Dedifferentiated amniotic fluid mesenchymal stem cell (primary cell): ENCODE results near the gene CISD3.

Experiments
- DNase-seq: peaks from one replicate; pipeline ENCODE4 v3.0.0-alpha.2; 2016; ENCODE audit errors: extremely low spot score

CISD3 gene

DNA sequence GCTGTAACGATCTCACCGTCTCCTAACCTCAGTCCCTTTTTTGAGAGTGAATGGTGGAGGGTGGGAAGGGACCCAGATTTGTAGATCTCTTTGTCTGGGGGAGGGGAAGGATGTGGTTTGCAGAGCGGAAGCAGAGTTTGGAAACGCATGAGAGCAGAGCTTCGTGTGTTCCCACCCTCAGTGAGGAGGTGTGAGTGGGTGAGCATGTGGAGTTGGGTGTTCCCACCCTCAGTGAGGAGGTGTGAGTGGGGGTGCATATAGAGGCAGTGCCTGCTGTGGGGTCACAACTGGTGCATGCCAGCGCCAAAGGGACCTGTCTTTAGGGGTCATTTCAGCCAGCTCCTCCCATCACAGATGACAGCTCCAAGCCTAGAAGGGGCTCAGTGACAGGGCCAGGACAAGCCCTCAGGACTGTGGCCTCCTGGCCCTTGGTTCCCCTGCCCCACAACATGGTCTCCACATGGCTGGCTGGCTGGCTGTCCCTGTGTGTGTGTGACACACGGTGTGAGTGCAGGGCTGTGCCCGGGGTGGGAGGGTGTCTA is 1.8 kb upstream of the CISD3 start:
- no peak for DNase-seq

DNA sequence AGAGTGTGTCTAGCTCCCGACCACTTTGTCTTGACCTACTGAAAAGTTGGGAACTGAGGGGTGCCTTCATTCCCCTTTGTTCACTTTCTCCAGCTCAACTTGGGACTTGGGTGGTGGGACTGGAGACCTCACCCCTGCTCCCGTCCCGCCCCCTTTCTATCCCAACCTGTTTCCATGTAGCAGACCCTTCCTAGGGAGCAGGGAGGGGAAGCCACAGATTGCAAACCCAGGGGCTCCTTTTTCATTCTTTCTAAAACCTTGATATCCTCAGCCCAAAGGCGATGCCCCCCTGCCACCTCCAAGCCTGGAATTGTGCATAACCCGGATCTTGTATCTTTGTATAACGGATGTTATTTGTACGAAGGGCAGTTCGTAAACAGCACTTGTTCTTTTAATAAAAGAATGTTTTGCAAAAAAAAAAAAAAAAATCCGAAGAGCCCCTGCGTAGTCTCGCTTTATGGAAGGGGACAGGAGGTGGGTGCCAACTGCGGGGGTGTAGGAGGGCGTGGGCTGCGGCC is 714 bp upstream of the CISD3 start:
- no peak for DNase-seq

DNA sequence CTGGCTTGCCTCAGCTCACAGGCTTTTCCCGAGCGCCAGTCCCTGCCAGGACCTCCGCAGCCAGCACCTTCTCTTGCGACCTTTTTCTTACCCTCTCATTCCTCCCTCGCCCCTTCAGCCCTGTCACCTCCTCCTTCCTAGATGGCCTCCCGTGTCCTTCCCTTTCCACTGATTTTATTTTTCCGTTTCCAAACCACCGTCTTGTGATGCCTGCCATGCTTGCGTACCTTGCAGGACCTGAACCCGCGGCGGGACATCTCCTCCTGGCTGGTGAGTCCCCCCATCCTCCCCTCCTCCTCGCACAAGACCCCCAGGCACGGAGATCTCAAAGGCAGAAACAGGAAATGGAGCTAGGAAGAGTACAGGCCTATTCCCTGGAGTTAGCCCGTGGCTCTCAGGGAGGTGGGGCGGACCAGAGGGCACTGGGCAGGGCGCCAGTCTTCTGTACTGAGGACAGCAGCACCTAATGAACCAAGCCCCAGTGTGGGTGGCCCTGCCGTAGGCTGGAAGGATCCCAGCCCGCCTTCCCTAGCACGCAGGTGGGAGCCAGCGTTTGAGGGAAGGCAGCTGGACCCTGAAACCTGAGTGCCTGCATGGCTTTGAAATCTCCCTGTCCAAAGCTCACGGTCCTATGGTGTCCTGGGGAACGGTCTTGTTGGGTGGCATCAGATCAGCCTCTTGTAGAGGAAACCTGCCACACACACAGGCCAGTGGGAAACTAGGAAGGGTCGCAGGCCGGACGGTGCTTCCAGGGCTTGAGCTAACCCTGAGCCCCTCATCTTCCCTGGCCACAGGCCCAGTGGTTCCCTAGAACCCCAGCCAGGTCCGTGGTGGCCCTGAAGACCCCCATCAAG is 612 bp downstream of the CISD3 start:
- DNase-seq: no peak

DNA sequence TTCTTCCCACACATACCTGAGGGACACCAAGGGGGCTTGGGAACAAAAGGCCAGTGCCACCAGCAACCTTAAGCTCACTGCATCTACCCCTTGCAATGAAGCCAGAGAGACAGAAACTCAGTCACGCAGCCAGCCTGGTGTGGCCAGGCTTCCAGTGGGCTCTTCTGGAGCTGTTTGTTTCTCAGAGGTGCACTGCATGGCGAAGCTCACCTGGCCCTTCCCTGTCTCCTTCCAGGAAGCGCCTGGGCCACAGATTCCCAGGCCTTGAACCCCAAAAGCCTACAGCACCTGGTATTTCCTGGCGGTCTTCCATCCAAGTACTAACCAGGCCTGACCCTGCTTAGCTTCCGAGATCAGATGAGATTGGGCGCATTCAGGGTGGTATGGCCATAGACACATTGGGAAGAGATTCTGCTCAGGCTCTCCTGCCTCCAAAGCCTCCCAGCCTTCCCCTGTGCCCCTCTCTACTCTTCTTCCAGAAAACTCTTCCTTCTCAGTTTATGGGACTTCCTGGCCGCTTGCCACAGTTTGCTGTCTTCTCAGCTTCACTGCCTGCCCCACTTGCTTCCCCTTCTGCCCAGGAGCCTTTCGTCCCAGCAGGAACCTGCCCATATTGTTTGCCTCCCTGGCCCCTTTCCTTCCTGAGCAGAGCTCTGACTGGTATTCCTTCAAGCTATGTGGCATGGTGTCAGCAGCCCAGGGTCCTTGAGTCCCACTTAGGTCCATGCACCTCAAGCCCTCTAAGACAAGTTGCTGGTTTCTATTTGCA is 1.6 kb downstream of the CISD3 start:
- DNase-seq: no peak

DNA sequence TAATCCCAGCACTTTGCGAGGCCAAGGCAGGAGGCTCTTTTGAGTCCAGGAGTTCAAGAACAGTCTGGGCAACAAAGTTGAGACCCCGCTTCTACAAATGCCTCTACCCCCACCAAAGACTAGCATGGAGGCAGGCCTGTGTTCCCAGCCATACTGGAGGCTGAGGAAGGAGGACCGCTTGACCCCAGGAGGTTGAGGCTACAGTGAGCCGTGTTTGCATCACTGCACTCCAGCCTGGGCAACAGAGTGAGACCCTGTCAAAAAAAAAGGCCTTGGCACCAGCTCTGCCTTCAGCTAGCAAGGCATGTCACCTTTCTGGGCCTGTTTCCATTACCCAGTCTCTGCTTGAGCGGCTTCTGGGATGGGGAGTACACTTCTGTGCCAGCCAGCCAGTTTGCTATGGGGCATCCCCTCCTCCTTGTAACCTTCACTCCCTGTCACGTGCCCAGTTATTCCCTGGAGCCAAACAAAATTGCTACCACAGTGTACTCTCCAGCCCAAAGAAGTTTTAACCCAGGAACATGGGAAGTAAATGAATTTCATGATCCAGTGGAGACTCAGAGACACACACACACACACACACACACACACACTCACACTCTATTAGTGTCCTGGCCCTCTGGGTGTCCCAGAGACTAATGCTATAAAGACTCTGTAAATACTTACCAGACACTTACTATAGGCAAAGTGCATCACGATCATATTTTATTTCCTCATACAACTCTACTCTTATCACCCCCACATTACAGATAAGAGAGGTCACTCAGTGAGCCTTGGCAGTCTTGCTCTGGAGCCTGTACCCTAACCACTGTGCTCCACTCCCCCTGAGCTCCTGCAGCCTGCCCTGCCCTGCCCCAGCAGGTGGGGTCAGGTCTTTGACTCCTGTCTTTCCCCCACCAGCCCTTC is 2.5 kb downstream of the CISD3 start:
- no peak for DNase-seq

DNA sequence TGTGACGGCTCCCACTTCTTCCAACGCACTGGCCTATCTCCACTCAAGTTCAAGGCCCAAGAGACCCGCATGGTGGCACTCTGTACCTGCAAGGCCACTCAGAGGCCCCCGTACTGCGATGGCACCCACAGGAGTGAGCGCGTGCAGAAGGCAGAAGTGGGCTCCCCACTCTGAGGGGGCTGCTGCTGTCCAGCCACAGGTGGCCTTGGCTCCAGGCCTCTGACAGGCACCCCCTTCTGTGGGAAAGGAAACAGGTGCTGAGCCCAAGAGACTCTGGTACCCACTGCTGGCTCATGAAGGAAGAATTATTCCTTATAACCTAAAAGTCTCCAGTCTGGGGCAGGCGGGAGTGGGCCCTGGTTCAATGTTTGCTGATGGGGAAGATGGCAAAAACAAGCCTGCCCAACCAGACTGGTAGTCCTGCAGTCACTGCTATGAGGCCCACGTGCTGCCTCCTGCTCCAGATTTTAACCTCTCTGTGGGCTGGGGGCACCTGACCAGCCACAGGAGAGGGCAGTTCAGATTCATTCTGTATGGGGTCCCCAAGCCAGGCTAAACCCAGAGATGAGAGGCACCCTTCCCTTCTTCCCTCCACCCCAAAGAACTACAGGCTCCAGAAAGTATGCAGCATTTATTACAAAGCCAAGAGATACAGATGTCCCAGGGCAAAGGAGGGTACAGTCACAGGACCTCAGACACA is 3.3 kb downstream of the CISD3 start:
- DNase-seq: no peak

DNA sequence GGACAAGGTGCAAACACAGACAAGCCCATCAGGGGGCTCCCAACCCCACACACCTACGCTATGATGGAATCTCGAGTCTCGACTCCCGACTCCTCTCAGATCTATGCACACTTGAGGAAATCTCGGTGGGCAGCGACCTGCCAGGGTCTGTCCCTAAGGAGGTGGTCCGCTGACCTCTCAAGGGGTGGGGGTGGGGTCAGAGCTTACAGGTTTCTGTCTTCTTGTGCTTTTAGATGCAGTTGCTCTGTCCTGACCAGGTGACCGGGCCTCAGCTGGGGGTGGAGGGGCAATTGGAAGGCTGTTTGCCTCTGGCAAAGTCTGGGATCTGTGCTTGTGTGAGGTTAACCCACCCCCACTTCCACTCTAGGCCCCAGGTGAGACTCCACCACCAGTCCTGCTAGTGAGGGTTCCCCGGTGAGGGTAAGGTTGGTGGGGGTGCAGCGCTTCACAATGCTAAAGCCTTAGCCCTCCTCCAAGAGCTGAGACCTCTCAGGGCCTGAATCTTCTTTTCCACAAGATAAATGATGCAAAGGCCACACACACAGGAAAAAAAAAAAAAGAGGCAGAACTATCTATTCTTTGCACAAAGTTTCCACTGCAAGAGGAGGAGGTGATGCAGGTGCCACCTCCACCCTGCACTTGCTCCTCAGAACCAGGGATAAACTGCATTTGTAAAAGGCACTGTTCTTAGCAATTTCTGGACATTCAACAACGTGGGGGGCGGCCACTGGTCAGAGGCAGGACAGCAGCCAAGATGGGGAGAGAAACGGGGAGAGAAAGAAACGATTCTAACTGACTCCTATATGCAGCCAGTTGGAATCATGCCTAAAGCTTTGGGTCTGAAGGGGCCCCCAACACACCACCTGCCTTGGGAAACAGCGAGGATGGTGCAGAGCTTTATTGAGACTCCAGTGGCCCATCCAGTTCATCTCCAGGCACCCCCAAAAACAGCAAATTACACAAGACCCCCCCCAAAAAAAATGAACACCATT is 4.1 kb downstream of the CISD3 start:
- no peak for DNase-seq

DNA sequence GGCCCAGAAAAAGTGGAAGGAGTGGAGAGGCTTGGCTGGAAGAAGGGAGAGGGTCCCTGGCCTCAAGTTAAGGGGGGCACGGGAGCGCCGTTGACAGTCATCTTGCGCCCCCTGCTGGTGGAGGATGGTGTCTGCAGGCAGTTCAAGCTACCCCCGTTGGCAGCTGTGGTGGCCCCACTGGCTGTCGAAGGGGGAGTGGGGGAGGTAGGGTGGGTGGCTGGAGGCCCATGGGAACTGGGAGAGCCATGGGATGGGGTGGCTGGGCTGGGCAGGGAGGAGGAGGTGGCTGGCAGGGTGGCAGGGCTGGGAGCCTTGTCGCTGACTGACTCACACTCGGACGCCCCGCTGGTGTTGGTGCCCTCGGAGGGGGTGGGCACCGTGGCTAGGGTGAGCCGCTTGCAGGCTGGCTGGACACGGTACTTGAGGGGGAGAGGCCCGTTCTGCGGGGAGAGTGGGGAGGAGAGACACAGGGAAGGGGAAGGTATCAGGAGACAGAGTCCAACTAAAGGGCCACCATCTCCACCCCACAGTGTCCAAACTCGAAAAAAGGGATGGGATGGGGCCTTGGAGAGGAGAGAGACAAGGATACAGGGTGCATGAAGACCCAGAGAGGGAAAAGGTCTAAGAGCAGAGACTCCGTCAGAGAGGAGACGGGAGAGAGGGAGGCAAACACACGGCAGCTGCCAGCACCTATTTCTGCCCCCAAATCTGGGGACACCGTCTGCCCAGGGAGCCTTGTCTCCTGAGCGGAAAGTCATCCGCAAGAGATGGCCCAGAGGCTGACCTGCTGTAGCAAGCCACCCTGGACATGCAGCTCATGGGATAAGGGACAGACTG is 5.2 kb downstream of the CISD3 start:
- DNase-seq: no peak

DNA sequence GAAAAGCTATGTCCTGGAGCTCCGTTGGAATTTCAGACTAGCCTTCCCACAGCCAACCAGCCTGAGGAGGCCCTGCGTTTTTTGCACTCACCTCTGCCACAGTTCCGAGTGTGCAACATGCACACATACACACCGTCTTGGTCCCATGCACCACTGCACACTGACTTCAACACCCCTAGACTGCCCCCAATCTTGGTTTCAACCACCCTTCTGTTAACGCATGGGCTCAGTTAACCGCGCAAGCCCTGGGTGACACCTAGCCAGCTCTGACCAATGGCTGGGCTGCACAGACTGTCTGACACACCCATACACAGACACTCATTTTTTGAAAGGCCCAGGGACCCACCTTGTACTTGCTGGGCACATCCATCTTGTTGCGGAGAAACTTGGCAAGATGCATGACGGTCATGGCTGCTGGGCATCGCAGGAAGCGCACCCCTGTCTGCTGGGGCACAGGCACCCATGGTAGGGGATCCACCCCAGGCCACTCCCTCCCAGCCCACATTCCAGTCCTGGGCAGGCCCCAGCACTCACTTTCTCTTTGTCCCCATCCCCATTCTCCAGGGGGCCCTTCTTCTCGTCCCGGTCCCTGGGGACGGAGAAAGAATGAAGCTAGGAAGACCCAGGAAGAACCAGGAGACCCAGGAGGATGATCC is 8.0 kb downstream of the CISD3 start:
- no peak for DNase-seq

DNA sequence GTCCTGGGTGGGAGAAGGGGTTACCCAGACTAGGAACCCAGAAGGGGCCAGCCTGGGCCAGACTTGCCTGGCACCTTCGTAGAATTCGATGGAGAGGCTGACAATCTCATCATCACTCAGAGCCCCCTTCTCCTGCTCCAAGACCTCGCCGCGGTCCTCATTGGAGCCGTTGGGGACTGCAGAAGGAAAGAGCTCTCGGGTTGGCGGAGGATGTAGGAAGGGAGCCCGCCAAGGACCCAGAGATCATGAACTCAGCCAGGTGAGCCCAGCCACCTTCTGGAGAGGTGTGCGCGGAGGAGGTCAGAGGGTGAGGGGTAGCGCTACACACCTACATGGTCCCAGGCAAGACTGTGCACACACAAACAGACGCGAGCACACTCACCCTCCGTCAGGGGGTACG is 8.5 kb downstream of the CISD3 start:
- no peak for DNase-seq

DNA sequence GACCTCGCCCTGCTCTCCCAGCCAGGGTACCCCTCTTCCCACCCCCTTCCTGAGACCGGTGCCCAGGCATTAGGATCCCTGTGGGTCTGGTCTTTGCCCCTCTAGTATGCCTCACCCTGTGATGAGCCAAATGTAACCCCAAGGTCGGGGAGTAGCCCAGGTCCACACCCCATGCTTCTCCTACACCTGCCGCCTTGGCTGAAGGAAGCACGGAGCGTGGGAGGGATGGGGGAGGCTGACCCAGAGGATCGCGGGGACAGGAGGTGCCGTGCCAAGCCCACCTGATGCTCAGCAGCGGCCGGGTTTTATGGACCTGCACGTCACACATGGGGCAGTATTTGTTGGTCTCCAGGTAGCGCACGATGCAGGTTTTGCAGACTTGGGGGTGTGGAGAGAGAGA is 9.2 kb downstream of the CISD3 start:
- DNase-seq: no peak

DNA sequence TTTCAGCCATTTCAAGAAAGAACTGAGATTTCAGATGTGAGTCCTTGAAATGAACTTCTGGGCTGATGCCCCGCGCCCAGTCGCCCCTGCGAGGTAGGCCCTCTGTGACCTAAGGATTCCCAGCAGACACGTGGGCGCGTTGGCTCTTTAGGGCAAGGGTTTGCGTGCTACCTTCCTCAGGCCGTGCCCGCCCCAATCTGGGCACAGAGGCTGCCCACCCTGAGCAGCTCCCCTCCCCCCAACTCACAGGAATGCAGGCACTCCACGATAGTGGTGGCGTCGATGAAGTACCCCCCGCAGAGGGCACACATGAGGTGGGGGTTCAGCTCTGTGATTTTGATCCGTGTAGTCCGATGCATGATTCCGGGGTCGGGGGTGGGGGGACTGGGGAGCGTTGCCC is 9.9 kb downstream of the CISD3 start:
- no peak for DNase-seq

DNA sequence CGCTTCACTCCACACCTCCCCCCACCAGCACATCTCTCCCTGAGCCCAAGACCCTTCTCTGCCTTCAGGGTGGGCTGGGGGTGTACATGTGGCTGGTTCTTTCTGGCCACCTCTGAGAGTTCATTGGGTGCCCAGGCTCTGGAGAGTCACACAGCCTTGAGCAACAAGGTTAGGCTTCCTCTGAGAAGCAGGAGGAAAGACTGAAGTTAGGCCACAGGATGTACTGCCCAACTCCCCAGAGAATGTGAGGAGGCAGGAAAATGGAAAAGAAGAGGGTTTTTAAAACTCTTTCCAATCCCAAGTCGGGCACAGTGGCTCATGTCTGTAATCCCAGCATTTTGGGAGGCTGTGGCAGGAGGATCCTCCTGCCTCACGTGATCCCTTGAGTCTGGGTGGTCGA is 10.7 kb downstream of the CISD3 start:
- no peak for DNase-seq

DNA sequence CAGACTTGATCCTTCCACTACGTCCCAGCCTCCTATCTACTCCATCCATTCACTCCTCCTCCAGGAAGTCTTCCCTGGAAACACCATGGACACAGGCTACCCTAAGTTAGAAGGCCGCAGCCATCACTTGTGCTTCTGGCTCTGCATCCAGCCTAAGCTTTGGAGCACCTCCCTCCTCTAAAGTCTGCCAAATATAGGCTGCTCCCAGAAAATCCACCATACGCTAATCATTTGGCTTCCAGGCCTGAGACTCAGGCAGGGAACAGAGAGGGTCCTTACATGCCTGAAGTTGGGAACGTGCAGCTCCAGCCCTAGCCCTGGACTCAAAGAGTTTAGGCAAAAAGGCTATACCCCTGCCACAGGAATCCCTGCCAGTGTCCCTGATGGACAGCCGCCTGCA is 11.3 kb downstream of the CISD3 start:
- DNase-seq: no peak

DNA sequence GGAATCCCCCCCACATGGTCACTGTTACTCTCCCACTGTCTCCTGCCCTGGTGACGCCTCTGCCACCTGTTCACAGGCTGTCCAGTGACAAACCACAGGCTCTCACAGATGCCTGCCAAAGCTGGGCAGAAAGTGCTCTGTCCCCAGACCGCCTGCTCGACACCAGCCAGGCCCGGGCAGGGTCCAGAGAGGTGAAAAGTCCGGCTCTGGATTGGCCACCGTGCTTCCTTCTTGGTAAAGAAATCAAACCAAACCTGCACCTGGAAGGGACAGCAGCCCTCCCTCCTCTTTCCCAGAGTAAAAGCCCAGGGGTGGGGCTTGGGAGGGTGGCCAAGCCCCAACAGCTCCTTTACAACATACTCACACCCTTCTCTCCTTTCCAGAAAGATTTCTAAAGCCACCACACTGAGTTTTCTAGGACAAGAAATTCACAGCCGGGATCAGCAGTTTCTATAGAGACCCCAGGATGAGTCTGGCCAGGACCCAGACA is 11.8 kb downstream of the CISD3 start:
- no peak for DNase-seq

DNA sequence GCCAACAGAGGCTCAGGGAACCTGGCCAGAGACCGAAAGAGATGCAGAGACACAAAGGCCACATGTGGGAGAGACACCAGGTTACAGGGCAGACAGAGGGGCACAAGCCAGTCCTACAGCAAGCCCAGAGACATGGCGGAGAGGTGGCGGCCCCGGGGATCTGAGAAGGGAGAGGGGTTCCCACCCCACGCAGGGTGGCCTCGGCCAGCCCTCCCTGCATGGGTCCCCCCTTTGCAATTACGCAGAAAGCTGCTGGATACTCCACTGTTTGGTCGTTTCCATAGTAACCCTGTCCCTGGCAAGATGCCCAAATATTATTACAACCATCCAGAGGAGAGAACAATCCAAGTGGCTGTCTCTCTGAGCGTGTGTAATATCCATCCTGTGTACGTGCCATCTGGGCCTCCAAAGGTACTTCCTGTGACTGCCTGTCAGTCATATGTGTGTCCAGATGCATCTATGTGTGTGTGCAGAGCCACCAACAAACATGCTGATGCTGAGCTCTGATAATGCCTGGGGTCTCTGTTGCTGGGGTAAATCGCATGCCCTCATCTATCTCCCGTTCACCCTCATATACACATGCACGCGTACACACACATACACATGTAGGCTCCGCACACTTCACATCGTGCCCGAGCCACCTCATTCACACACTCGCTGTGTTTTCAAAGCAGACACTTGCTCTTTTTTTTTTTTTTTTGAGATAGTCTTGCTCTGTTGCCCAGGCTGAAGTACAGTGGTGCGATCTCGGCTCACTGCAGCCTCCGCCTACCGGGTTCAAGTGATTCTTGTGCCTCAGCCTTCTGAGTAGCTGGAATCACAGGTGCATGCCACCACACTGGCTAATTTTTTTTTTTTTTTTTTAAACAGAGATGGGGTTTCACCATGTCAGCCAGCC is 12.5 kb downstream of the CISD3 start:
- DNase-seq: no peak

DNA sequence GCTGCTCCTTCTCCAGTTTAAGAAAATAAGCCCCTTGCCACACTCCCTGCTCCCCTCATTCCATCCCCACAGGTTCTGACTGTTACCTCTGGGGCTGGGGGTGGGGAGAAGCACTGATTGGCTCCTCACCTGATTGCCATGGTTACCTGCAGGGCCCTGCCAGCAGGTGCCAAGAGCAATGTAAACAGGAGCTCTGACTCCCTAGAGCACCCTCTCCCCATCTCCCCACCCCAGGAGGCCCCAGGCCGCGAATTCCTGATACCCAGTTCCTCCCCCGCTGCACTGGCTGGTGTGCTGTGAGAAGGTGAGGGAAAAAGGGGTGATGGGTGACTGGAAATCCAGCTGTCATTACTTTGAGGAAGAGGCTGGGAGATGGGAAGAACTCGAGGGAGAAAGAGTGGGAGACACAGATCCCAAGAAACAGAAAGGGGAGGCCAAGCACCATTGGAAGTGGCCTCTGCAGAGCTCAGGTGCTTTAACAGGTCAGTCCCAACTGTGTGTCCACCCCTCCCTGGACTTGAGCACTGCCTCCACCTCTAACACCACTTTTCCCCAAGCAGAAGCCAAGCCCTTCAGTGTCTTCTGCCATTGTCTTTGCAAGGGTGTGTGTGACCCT is 13.5 kb downstream of the CISD3 start:
- DNase-seq: no peak
